Large intestine (tissue), 3 donors: ENCODE results near the gene EFHC2. TPM values are rescaled to one million over a fixed set of nuclear protein-coding genes. Genes with fewer than 3 reads are reported as not detected.

Experiments used
- DNase-seq, 2 donors: peaks; one replicate each; pipeline versions ENCODE4 v3.0.0 to v3.0.0-alpha.2; 2013
- H3K27ac ChIP-seq: one replicate; pipeline ENCODE4 v1.5.1; 2013; ENCODE audit warnings: low read length
- H3K27me3 ChIP-seq: 2 replicates; pipeline ENCODE4 v1.6.1; 2013; ENCODE audit warnings: low read length; ENCODE audit not compliant: control insufficient read depth, insufficient read depth
- H3K36me3 ChIP-seq: 2 replicates; pipeline ENCODE4 v1.6.1; 2013; ENCODE audit warnings: low read length; ENCODE audit not compliant: control insufficient read depth, insufficient read depth
- H3K4me1 ChIP-seq: one replicate; pipeline ENCODE4 v1.6.1; 2013; ENCODE audit warnings: low read length; ENCODE audit not compliant: control insufficient read depth, insufficient read depth
- H3K4me3 ChIP-seq: one replicate; pipeline ENCODE4 v1.5.1; 2013; ENCODE audit warnings: low read length
- H3K9me3 ChIP-seq: one replicate; pipeline ENCODE4 v1.6.1; 2013; ENCODE audit warnings: mild to moderate bottlenecking, low read depth, low read length, moderate library complexity; ENCODE audit not compliant: control insufficient read depth
- WGBS: methylation state at CpG from one replicate; pipeline ENCODE4 v1.1.5; 2013; ENCODE audit warnings: low lambda C conversion rate; ENCODE audit not compliant: insufficient coverage; 5-methylcytosine and 5-hydroxymethylcytosine counted together
- polyA plus RNA-seq: library from polyadenylated mRNA; unstranded; fragments of 120-200 nt; gene quantifications from one replicate; pipeline ENCODE4 v1.2.1, GENCODE V29; 2013

Gene EFHC2
- polyA plus RNA-seq, 1 donor, result 2.2 TPM

DNA sequence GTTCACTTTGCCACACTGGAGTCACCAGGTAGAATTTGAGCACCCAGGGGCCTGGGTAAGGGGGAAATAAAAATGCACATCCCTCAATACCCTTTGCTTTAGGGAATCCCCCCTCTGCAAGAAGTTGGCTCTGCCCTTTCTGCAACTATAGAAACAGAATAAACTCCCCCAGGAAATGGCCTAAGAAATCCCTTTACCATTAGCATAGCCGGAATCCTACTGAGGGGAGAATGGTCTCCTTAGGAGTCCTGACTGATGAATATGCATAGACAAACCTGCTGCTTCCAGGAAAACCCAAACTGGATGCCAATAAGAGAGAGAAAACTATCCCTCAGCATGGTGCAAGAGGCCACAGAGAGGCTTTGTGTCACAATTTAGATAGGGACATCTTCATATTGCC is 11.0 kb downstream of the EFHC2 start:
- H3K27ac ChIP-seq, result no peak overlapping the region
- no peak for DNase-seq
- no peaks in the 10 kb centered on the region for H3K36me3 ChIP-seq
- no peak overlapping the region for H3K4me3 ChIP-seq
- H3K4me1 ChIP-seq, result no peaks in the 10 kb centered on the region
- H3K9me3 ChIP-seq, result no peaks in the 10 kb centered on the region
- WGBS, result no CpG with 5 or more reads among the region's 1 CpG
- no peaks in the 10 kb centered on the region for H3K27me3 ChIP-seq

DNA sequence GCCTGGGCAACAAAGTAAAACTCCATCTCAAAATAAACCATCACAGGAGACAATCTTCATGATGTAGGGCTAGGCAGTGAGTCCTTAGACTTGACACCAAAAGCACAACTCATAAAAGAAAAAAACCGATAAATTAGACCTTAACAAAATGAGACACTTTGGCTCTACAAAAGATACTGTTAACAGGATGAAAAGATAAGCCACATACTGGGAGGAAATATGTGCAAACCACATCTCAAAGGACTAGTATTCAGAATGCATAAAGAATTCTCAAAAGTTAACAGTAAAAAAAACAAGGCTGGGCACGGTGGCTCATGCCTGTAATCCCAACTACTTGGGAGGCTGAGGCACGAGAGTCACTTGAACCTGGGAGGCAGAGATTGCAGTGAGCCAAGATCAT is 13.2 kb downstream of the EFHC2 start:
- no peak for DNase-seq
- no peaks in the 10 kb centered on the region for H3K4me1 ChIP-seq
- no peaks in the 10 kb centered on the region for H3K36me3 ChIP-seq
- no peak overlapping the region for H3K27ac ChIP-seq
- H3K27me3 ChIP-seq, result no peaks in the 10 kb centered on the region
- no peaks in the 10 kb centered on the region for H3K9me3 ChIP-seq
- WGBS, result no CpG with 5 or more reads among the region's 3 CpGs
- H3K4me3 ChIP-seq, result no peak overlapping the region

DNA sequence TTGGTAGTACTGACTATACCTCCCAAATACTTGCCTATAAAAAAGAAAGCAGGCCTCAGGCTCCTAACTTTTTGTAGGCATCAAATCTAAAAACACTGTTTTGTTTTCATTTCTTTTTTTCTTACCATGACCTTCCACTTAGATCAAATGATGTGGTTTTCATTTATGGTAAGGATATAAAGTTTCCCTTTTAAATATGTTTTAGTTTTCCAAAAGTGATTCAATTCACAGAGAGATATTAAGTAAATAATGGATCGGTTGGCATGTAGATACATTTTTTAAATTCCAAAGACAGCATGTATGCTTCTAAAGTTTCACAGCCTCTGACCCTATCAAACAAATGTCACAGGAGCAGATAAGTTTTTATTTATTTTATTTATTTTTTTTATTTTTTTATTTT is 23.9 kb downstream of the EFHC2 start:
- Histone ChIP-seq H3K4me3 (no peak overlapping the region), H3K9me3 (no peaks in the 10 kb centered on the region), H3K36me3 (no peaks in the 10 kb centered on the region), H3K27ac (no peak overlapping the region), H3K27me3 (no peaks in the 10 kb centered on the region), H3K4me1 (no peaks in the 10 kb centered on the region)
- no peak for DNase-seq
- no CpG with 5 or more reads among the region's 1 CpG for WGBS

DNA sequence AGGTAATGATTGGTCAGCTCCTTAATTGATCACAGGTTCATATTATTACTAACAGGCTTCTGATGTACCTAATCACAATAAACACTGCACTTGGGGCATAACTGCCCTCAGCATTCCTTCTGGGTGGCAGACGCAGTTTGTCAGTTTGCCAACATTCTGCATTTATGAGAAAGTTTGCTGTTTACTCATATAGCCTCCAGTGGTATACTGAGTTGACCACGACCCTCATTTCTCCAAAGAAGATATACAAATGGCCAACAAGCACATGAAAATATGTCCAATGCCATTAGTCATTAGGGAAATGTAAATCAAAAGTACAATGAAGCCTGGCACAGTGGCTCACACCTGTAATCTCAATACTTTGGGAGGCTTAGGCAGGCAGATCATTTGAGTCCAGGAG is 26.3 kb downstream of the EFHC2 start:
- H3K4me1 ChIP-seq, result no peaks in the 10 kb centered on the region
- H3K27me3 ChIP-seq, result no peaks in the 10 kb centered on the region
- no peak for DNase-seq
- no peak overlapping the region for H3K27ac ChIP-seq
- WGBS, result 100% methylated on average over 1 of the region's 2 CpGs
- H3K36me3 ChIP-seq, result no peaks in the 10 kb centered on the region
- no peak overlapping the region for H3K4me3 ChIP-seq
- H3K9me3 ChIP-seq, result no peaks in the 10 kb centered on the region

DNA sequence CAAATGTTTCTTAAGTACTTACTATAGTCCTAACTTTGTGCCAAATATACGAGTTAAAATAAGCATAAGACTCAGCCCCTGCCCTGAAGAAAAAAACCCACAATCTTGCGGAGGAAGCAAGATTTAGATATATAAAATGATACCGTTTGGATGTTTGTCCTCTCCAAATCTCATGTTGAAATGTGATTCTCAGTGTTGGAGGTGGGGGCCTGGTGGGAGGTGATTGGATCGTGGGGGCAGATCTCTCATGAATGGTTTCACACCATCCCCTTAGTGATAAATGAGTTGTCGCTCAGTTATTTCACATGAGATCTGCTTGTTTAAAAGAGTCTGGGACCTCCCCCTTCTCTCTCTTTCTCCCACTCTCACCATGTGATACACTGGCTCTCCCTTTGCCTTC is 28.7 kb downstream of the EFHC2 start:
- DNase-seq, result no peak
- Histone ChIP-seq H3K27ac (peak overlapping the region; percentile 80), H3K4me3 (no peak overlapping the region), H3K4me1 (no peaks in the 10 kb centered on the region), H3K9me3 (peaks cover 3% of the 10 kb centered on the region), H3K36me3 (no peaks in the 10 kb centered on the region), H3K27me3 (no peaks in the 10 kb centered on the region)
- WGBS, result no CpG with 5 or more reads among the region's 5 CpGs

DNA sequence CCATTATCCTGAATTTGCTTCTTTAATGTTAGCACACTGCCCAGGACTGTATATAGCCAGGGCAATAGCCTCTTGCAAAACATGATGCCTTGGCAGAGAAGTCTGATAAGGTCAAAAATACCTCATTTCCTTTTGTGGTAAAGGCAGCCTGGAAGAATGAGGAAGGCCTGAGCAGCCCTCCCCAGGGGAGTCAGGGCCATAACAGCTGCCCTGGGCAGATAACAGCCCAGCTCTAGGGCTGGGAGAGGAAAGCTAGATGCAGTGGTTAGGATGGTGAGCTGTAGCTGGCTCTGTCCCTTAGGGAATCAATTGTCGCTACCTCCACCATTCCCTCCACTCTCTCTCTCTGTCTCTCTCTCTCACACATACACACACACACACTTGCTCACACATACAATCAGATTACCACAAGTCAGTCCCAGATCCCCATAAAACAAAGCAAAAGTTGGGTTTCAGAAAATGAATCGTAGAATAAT is 29.2 kb downstream of the EFHC2 start:
- Histone ChIP-seq H3K9me3 (peaks cover 3% of the 10 kb centered on the region), H3K27ac (peak overlapping the region; percentile 80)
- WGBS, result no CpG with 5 or more reads among the region's 2 CpGs

DNA sequence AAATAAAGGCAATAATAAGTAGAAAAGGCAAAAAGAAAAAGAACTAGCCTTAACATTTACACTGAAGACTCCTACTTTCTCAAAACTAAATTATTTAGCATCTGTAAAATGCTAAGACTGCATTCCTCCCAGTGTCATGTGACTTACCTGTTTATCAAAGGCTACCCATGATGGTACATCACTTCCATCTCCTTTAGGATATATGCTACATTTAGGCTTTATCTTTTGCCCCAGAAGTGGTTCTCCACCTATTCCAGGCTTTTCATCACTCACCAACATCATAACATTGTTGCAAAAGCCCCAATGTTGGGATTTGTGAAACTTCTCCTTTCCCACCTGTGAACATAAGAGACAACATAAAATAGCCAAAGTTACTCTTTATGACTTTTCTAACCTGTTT is 31.1 kb downstream of the EFHC2 start:
- Histone ChIP-seq H3K27me3 (no peaks in the 10 kb centered on the region), H3K27ac (no peak overlapping the region), H3K4me3 (no peak overlapping the region), H3K9me3 (peaks cover 3% of the 10 kb centered on the region), H3K4me1 (no peaks in the 10 kb centered on the region), H3K36me3 (no peaks in the 10 kb centered on the region)
- DNase-seq, result no peak

More for the DNA sequence above, 29.2 kb downstream of the EFHC2 start:
- H3K4me3 ChIP-seq, result no peak overlapping the region
- no peaks in the 10 kb centered on the region for H3K36me3 ChIP-seq
- peak; percentile 66 to 86 for DNase-seq
- H3K27me3 ChIP-seq, result no peaks in the 10 kb centered on the region
- no peaks in the 10 kb centered on the region for H3K4me1 ChIP-seq

DNA sequence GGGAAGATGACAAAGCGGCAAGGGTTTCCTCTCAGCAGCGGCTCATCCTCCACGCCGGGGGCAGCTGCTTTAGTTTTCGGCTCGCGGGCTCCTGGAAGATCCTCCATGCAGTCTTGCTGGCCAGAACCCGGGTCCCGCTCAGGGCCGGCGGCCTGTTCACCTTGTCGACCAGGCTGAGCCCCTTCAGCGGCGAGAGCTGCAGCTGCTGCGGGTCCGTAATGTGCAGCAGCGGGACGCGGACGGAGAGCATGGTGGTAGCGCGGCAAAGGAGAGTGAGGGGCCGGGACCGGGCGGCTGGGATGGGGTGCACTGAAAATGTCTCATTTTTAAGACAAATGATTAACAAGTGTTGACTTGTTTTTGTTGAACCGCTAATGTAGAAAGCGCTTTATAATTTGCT is 33.2 kb downstream of the EFHC2 start:
- Histone ChIP-seq H3K27me3 (no peaks in the 10 kb centered on the region), H3K4me1 (no peaks in the 10 kb centered on the region), H3K4me3 (no peak overlapping the region), H3K9me3 (peaks cover 3% of the 10 kb centered on the region), H3K27ac (no peak overlapping the region), H3K36me3 (no peaks in the 10 kb centered on the region)
- no CpG with 5 or more reads among the region's 27 CpGs for WGBS
- no peak for DNase-seq

DNA sequence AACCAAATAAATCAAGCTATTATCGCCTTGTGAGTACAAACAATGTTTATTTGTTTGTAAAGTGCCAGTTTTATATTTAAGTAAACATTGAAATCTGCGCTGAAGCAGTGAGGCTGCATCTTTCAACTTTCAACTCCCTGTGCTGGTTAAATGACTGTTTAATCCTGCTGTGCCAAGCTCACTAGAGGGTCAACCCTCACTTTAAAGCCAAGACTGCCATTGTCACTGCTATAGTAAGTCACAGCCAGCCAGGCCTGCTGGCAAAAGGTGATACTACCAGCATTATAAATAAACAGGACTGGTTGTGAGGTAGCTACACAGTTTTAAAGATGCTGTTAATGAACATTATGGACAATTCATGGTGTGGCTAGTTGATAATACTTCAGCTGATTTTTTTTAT is 34.6 kb downstream of the EFHC2 start:
- Histone ChIP-seq H3K4me3 (no peak overlapping the region), H3K4me1 (no peaks in the 10 kb centered on the region), H3K27me3 (no peaks in the 10 kb centered on the region), H3K36me3 (no peaks in the 10 kb centered on the region), H3K9me3 (peaks cover 3% of the 10 kb centered on the region), H3K27ac (no peak overlapping the region)
- no peak for DNase-seq
- no CpG with 5 or more reads among the region's 2 CpGs for WGBS

DNA sequence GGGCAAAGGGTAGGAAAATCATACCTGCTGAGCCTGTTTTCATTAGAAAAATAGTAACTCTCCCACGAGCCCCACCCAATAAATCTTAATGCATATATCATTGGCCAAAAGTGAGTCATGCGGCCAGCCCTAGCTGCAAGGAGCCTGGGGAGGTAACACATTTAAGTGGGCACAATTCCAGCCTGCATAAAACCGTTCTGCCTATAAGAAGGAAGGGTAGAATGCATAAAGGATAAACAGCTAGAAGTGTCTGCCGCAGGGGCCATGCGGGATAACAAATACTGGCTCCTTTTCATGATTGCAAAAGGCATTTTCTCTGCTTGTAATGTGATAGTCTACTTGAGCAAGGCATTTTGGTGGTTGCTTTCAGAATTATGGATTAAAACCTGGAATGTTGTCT is 37.1 kb downstream of the EFHC2 start:
- WGBS, result no CpG with 5 or more reads among the region's 5 CpGs
- H3K27ac ChIP-seq, result no peak overlapping the region

DNA sequence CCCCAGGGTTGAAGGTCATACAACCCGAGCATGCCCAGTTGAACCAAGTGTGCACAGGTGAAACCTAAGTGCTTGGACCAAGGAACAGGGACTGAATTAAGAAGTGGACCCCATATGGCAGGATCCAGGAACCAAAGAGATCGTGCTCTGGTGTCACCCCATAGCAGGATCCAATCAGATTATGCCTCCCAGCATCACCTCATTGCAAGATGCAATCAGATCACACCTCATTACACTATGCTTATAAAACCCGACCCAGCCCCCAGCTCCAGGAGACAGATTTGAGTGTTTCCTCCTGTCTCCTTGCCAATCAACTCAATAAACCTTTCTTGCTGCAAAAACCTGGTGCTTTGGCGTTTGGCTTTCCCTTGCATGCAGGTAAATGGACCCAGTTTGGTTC is 37.6 kb downstream of the EFHC2 start:
- Histone ChIP-seq H3K9me3 (peaks cover 3% of the 10 kb centered on the region), H3K27me3 (no peaks in the 10 kb centered on the region), H3K4me3 (no peak overlapping the region), H3K4me1 (no peaks in the 10 kb centered on the region), H3K36me3 (no peaks in the 10 kb centered on the region), H3K27ac (no peak overlapping the region)
- no peak for DNase-seq
- no CpG with 5 or more reads among the region's 4 CpGs for WGBS

More for the DNA sequence above, 37.1 kb downstream of the EFHC2 start:
- H3K36me3 ChIP-seq, result no peaks in the 10 kb centered on the region
- no peaks in the 10 kb centered on the region for H3K4me1 ChIP-seq
- H3K9me3 ChIP-seq, result peaks cover 3% of the 10 kb centered on the region
- no peaks in the 10 kb centered on the region for H3K27me3 ChIP-seq
- no peak for DNase-seq
- H3K4me3 ChIP-seq, result no peak overlapping the region
